NB4 (cell line): ENCODE results near the gene EWSR1.

Experiments
- CTCF ChIP-seq: IDR thresholded peaks from one replicate; pipeline ENCODE4 v1.5.1; 2012; ENCODE audit warnings: low read depth, low read length
- MAX ChIP-seq: IDR thresholded peaks from 2 replicates; pipeline ENCODE4 v1.6.1; 2011; ENCODE audit warnings: low read depth, low read length
- POLR2A ChIP-seq: IDR thresholded peaks from 2 replicates; pipeline ENCODE4 v1.6.1; 2011; ENCODE audit warnings: mild to moderate bottlenecking; ENCODE audit not compliant: insufficient read length; ENCODE audit errors: extremely low read depth

- TF ChIP-seq CTCF, result no peak
- TF ChIP-seq POLR2A, result no peak
- TF ChIP-seq MAX, result no peak
Observed at GRCh38 chr22:29334148-29334547, 66.1 kb downstream of the EWSR1 start.
